Measurements from ENCODE around the gene JARID2. TPM values are rescaled to one million over a fixed set of nuclear protein-coding genes. Genes with fewer than 3 reads are reported as not detected.

The JARID2 gene
- total RNA-seq (2014; rRNA removed; shearing (Covaris generic); ENCODE audit: low replicate concordance) = 0.56 and 1.1 TPM in 2 replicates

DNA sequence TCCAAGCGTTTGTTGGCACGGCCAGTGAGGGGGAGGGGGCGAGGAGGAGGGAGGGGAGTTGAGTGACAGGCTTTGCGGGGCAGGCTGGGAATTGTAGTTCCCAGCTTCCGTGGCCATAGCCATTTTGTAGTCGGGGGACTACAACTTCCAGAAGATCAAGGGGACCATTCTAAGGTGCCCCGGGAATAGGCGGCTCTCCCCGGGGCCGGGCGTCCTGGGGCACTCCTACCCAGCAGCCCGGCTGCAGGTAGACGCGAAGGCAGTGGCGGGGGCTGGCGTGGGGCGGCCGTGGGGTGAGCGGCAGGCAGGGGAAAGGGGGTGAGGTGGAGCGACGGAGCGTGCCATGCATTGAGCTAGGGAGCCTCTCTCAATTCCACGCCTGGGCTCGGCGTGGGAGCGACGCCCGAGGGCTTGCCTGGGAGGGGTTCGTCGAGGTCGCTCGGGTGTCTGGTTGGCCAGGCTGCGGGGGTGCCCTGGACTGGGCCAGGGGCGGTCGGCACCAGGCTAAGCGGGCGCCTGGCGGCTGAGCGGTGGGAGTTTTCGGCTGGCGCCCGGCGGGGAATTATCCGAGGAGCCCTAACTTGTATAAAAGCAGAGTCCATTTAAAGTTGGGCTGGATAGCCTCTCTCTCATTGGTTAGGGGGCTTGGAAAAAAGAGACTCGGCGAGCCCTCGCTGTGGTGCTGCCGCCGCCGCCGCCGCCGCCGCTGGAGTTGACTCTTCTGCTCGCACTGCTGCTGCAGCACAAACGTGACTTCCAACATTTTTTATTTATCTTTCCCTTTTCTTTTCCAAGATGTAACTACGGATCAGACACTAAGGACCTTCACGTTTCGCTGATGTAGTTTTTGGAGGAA lies at the start of gene JARID2:
TSS of gene JARID2 (plus strand) at position 709 of the 856 bp plus-strand sequence. CDS start 471 bp downstream, outside the sequence.
- H3K9me3 ChIP-seq = no peaks in the 10 kb centered on the region
- DNase-seq = peak; percentile 98
- no peaks in the 10 kb centered on the region for H3K27me3 ChIP-seq
- peak within 1 kb of the TSS; percentile 95 for H3K4me3 ChIP-seq
- no peaks in the 10 kb centered on the region for H3K36me3 ChIP-seq

DNA sequence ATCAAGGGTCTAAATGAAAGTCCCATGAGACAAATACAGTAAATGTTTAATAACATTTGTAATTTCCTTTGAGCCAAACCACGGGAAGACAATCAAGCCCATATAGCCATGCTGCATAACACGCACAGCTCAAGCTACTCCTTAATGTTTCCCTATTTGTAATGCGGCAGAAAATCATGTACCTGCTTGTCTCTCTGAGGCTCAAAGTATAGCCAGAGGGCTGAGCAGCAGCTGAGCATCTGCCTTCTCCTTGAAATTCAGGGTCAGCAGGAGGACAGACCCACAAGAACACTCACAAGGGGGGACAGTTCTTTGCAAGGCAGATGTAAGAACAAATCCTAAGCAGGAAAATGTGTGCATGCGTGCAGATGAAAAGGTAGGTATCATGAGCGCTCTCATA lies 45.8 kb upstream of the JARID2 start:
- Histone ChIP-seq H3K9me3 (no peaks in the 10 kb centered on the region), H3K36me3 (no peaks in the 10 kb centered on the region), H3K4me3 (no peak overlapping the region), H3K27me3 (no peaks in the 10 kb centered on the region)
- no peak for DNase-seq

DNA sequence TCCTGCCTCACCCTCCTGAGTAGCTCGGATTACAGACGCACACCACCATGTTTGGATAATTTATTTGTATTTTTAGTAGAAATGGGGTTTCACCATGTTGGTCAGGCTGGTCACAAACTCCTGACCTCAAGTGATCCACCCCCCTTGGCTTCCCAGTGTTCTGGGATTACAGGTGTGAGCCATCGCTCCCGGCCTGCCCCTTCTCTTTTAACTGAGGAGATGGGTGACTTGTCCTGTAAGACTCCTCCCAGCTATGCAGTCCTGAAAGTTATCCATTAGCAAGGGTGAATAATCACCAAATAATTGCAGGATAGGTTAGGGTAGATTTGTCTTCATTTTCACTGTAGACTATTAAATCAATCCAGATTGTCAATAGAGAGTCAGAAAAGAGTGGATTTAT lies 40.5 kb upstream of the JARID2 start:
- Histone ChIP-seq H3K36me3 (no peaks in the 10 kb centered on the region), H3K4me3 (no peak overlapping the region), H3K27me3 (no peaks in the 10 kb centered on the region), H3K9me3 (no peaks in the 10 kb centered on the region)
- DNase-seq = no peak

DNA sequence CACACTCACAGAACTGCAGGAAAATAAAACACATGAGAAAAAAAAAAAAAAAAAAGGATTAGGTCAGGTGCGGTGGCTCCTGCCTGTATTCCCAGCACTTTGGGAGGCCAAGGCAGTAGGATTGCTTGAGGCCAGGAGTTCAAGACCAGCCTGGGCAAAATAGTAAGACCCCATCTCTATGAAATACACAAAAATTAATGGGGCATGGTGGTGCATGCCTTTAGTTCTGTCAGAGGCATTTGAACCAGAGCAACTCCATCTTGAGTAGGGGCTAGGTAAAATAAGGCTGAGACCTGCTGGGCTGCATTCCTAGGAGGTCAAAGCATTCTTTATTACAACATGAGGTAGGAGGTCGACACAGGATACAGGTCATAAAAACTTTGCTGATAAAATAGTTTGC lies 39.0 kb upstream of the JARID2 start:
- Histone ChIP-seq H3K9me3 (no peaks in the 10 kb centered on the region), H3K4me3 (no peak overlapping the region), H3K36me3 (no peaks in the 10 kb centered on the region), H3K27me3 (no peaks in the 10 kb centered on the region)
- DNase-seq = no peak

- H3K9me3 ChIP-seq = no peaks in the 10 kb centered on the region
- H3K27me3 ChIP-seq = no peaks in the 10 kb centered on the region
- DNase-seq = peak; percentile 39
- H3K4me3 ChIP-seq = no peak overlapping the region
- no peaks in the 10 kb centered on the region for H3K36me3 ChIP-seq
Observed at GRCh38 chr6:15207923-15208322, 37.9 kb upstream of the JARID2 start.

GRCh38 chr6:15213838-15214400 lies 31.9 kb upstream of the JARID2 start:
- no peak for DNase-seq
- no peak overlapping the region for H3K4me3 ChIP-seq
- H3K27me3 ChIP-seq = no peaks in the 10 kb centered on the region
- H3K9me3 ChIP-seq = no peaks in the 10 kb centered on the region
- no peaks in the 10 kb centered on the region for H3K36me3 ChIP-seq

DNA sequence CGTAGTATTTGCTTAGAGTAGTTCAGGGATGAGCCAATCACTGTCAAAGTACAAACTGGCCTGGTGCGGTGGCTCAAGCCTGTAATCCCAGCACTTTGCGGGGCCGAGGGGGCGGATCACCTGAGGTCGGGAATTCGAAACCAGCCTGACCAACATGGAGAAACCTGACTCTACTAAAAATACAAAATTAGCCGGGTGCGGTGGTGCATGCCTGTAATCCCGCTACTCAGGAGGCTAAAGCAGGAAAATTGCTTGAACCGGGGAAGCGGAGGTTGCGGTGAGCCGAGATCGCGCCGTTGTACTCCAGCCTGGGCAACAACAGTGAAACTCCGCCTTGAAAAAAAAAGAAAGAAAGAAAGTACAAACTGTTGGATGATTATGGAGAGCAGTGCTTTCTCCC lies 27.5 kb upstream of the JARID2 start:
- no peaks in the 10 kb centered on the region for H3K27me3 ChIP-seq
- no peaks in the 10 kb centered on the region for H3K9me3 ChIP-seq
- H3K4me3 ChIP-seq = no peak overlapping the region
- no peak for DNase-seq
- H3K36me3 ChIP-seq = no peaks in the 10 kb centered on the region

DNA sequence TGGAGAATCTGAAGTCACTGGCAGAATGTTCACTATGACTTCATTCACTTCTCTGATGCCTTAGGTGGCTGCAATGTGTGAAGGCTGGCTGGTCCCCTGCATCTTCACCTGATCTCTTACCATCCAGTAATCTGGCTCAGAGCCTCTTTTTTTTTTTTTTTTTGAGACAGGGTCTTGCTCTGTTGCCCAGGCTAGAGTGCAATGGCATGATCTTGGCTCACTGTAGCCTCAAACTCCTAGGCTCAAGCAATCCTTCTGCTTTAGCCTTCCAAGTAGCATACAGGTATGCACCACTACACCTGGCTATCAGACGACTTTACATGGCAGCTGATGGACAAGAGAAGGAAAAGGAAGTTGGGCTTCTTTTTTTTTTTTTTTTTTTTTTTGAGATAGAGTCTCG lies 25.8 kb upstream of the JARID2 start:
- H3K4me3 ChIP-seq = no peak overlapping the region
- H3K9me3 ChIP-seq = no peaks in the 10 kb centered on the region
- H3K36me3 ChIP-seq = no peaks in the 10 kb centered on the region
- no peaks in the 10 kb centered on the region for H3K27me3 ChIP-seq
- no peak for DNase-seq

- no peak overlapping the region for H3K4me3 ChIP-seq
- no peak for DNase-seq
- no peaks in the 10 kb centered on the region for H3K36me3 ChIP-seq
- H3K27me3 ChIP-seq = no peaks in the 10 kb centered on the region
- H3K9me3 ChIP-seq = no peaks in the 10 kb centered on the region
Observed at GRCh38 chr6:15227827-15228318, 18.0 kb upstream of the JARID2 start.

GRCh38 chr6:15230827-15231226 lies 15.0 kb upstream of the JARID2 start:
- no peak for DNase-seq
- H3K4me3 ChIP-seq = no peak overlapping the region
- H3K9me3 ChIP-seq = no peaks in the 10 kb centered on the region
- H3K36me3 ChIP-seq = no peaks in the 10 kb centered on the region
- H3K27me3 ChIP-seq = no peaks in the 10 kb centered on the region

GRCh38 chr6:15232836-15233510 lies 12.9 kb upstream of the JARID2 start:
- H3K27me3 ChIP-seq = no peaks in the 10 kb centered on the region
- no peak overlapping the region for H3K4me3 ChIP-seq
- H3K36me3 ChIP-seq = no peaks in the 10 kb centered on the region
- DNase-seq = no peak
- H3K9me3 ChIP-seq = no peaks in the 10 kb centered on the region

DNA sequence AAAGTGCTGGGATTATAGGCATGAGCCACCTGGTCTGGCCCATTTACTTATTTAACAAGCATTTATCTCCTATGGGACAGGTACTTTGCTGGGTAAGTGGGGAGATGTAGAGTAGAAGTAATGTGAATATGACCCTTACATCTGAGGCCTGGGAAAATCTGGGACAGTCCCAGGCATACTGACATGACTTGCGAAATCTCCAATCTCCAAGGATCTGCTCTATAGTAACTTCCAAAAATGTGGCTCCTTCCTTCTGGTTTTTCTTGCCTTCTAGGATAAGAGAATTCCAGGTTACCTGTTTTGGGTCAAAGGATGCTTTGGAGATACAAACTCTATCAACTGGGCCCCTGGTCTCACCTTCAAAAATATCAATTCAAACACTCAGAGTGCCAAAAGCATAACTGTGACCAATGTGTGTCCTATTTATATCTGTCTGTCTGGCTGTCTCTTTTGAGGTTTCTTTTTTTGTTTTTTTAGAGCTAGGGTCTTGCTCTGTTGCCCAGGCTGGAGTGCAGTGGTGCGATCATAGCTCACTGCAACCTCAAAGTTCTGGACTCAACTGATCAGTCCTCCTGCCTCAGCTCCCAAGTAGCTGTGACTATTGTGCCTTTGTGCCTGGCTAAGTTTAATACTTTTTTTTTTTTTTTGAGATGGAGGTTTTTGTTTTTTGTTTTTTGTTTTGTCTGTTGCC lies 11.7 kb upstream of the JARID2 start:
- no peak overlapping the region for H3K4me3 ChIP-seq
- no peak for DNase-seq
- no peaks in the 10 kb centered on the region for H3K27me3 ChIP-seq
- H3K9me3 ChIP-seq = no peaks in the 10 kb centered on the region
- H3K36me3 ChIP-seq = no peaks in the 10 kb centered on the region

- Histone ChIP-seq H3K9me3 (no peaks in the 10 kb centered on the region), H3K4me3 (no peak overlapping the region), H3K36me3 (no peaks in the 10 kb centered on the region), H3K27me3 (no peaks in the 10 kb centered on the region)
- DNase-seq = no peak
Observed at GRCh38 chr6:15239616-15240364, 6.1 kb upstream of the JARID2 start.

DNA sequence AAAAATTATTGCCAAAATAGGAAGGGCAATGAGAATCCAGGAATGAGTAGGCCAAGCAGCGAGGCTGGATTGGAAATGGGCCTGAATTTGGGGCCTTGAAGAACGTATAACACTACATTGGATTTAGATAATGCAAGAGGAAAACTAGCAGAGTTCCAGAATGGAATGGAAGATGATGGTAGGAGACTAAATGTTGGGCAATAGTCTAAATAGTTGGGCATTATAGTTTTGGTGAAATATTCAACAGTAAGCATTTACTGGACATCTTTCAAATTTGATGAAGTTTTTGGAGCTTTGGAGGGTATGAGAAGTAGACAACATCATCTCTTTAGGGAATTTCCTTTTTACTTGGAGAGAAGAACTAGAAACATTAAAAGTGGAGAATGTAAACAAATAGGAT lies 3.4 kb upstream of the JARID2 start:
- no peak overlapping the region for H3K4me3 ChIP-seq
- no peaks in the 10 kb centered on the region for H3K27me3 ChIP-seq
- peak; percentile 71 for DNase-seq
- H3K36me3 ChIP-seq = no peaks in the 10 kb centered on the region
- no peaks in the 10 kb centered on the region for H3K9me3 ChIP-seq

GRCh38 chr6:15242937-15243614 lies 2.8 kb upstream of the JARID2 start:
- no peaks in the 10 kb centered on the region for H3K36me3 ChIP-seq
- DNase-seq = no peak
- no peak overlapping the region for H3K4me3 ChIP-seq
- no peaks in the 10 kb centered on the region for H3K9me3 ChIP-seq
- H3K27me3 ChIP-seq = no peaks in the 10 kb centered on the region

Data from MG63 (cell line).